Chondrocyte (in vitro differentiated cells): ENCODE results near the gene SH3PXD2A. TPM values are rescaled to one million over a fixed set of nuclear protein-coding genes. Genes with fewer than 3 reads are reported as not detected.
"Not testable (repeated sequence)": the region's sequence is repeated elsewhere in the genome, so short reads cannot be mapped to it uniquely, and the experiment has no call there.

Source experiments
- DNase-seq: peaks from one replicate; pipeline ENCODE4 v3.0.0; 2021; ENCODE audit warnings: mixed read lengths, low spot score
- H3K27ac Mint-ChIP-seq: one replicate; pipeline ENCODE4 v1.8.0; 2021; ENCODE audit warnings: mild to moderate bottlenecking, moderate library complexity, mixed read lengths; ENCODE audit not compliant: unreplicated experiment
- H3K27me3 Mint-ChIP-seq: 2 replicates; pipeline ENCODE4 v1.8.0; 2021; ENCODE audit warnings: low read depth, mixed read lengths
- H3K36me3 Mint-ChIP-seq: 2 replicates; pipeline ENCODE4 v1.8.0; 2021; ENCODE audit warnings: low read depth, mixed read lengths
- H3K4me1 Mint-ChIP-seq: 2 replicates; pipeline ENCODE4 v1.8.0; 2021; ENCODE audit warnings: low read depth, mild to moderate bottlenecking, mixed read lengths
- H3K4me3 Mint-ChIP-seq: one replicate; pipeline ENCODE4 v1.8.0; 2021; ENCODE audit warnings: mild to moderate bottlenecking, moderate library complexity, mixed read lengths; ENCODE audit not compliant: unreplicated experiment
- H3K9me3 Mint-ChIP-seq: 2 replicates; pipeline ENCODE4 v1.8.0; 2021; ENCODE audit warnings: low read depth, mixed read lengths
- CTCF ChIP-seq: fragments of 200-600 bp; sonication (generic); IDR thresholded peaks from 2 replicates; pipeline ENCODE4 v1.5.0; 2021; ENCODE audit warnings: antibody characterized with exemption, mild to moderate bottlenecking, moderate library complexity
- total RNA-seq: library from RNA; stranded (reverse); gene quantifications from 3 replicates; pipeline ENCODE4 v1.2.1, GENCODE V29; 2021

SH3PXD2A gene
- total RNA-seq, 1 donor from 2014 or later: 46.0 TPM

GRCh38 chr10:103633846-103634245 lies 221.5 kb downstream of the SH3PXD2A start:
- Mint-ChIP-seq H3K27ac (no peak overlapping the region), H3K36me3 (peaks cover 4% of the 10 kb centered on the region), H3K27me3 (no peaks in the 10 kb centered on the region), H3K9me3 (no peaks in the 10 kb centered on the region), H3K4me1 (peaks cover 31% of the 10 kb centered on the region), H3K4me3 (no peak overlapping the region)
- no peak for DNase-seq
- no peak for TF ChIP-seq CTCF

DNA sequence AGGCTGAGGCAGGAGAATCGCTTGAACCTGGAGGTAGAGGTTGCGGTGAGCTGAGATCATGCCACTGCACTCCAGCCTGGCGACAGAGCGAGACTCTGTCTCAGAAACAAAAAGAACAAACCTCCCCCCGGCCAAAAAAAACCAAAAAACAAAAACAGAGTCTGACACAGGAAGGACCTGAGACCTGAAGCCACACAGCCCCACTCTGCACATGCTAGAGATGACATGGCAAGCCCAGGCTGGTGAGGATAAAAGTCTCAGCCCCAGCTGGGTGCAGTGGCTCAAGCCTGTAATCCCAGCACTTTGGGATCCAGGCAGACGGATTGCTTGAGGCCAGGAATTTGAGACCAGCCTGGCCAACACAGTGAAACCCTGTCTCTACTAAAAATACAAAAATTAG lies 222.5 kb downstream of the SH3PXD2A start:
- not testable (repeated sequence) for H3K27me3 Mint-ChIP-seq, H3K4me3 Mint-ChIP-seq, H3K27ac Mint-ChIP-seq, H3K9me3 Mint-ChIP-seq, DNase-seq, H3K36me3 Mint-ChIP-seq
- peaks cover 22% of the 10 kb centered on the region for H3K4me1 Mint-ChIP-seq

DNA sequence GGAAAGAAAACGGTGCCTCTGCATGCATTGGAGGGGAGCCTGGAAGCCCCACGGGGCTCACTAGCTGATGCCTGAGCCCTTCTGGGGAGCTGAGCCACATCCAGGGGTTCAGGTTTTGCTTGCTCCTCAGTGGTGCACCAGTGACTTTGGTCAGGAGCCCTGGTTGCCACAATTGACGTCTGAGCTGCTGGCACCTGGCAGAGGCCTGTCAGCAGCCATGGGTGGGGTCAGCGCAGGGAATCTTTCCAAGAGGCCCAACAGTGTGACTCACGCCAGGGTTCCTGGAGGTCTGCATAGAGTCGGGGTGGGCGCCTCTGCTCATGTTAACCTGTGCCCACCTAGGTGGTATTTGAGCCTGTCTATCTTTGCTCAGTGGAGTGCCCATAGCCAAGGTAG lies 223.1 kb downstream of the SH3PXD2A start:
- Mint-ChIP-seq H3K27ac (no peak overlapping the region), H3K4me3 (no peak overlapping the region), H3K36me3 (peaks cover 8% of the 10 kb centered on the region), H3K4me1 (peaks cover 15% of the 10 kb centered on the region), H3K27me3 (no peaks in the 10 kb centered on the region), H3K9me3 (no peaks in the 10 kb centered on the region)
- no peak for TF ChIP-seq CTCF
- no peak for DNase-seq

DNA sequence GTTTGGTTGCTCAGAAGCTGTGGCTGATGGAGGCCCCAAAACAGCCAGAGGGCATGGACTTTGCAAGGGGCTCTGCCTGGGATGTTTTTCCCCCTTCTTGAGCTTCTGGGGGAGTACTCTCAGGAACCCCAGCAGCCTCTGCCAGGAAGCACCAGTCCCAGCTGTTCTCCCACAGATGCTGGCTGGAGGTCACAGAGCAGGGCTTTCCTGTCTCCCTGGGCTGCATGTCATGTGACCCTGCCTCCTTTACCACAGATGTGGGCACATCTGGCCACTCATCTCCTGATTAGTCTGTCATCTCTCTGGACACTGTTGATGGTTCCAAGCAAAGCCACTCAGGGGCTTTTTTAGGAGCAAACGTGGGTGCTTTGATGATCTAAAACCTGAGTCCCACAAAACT lies 225.2 kb downstream of the SH3PXD2A start:
- Mint-ChIP-seq H3K36me3 (peaks cover 12% of the 10 kb centered on the region), H3K9me3 (no peaks in the 10 kb centered on the region), H3K27me3 (no peaks in the 10 kb centered on the region), H3K4me3 (no peak overlapping the region), H3K27ac (no peak overlapping the region), H3K4me1 (peaks cover 5% of the 10 kb centered on the region)
- no peak for TF ChIP-seq CTCF
- DNase-seq: no peak

- Mint-ChIP-seq H3K4me3 (no peak overlapping the region), H3K36me3 (peaks cover 15% of the 10 kb centered on the region), H3K4me1 (peaks cover 5% of the 10 kb centered on the region), H3K27ac (no peak overlapping the region), H3K27me3 (no peaks in the 10 kb centered on the region), H3K9me3 (no peaks in the 10 kb centered on the region)
- no peak for DNase-seq
- TF ChIP-seq CTCF: no peak
Observed at GRCh38 chr10:103629581-103629980, 225.8 kb downstream of the SH3PXD2A start.

DNA sequence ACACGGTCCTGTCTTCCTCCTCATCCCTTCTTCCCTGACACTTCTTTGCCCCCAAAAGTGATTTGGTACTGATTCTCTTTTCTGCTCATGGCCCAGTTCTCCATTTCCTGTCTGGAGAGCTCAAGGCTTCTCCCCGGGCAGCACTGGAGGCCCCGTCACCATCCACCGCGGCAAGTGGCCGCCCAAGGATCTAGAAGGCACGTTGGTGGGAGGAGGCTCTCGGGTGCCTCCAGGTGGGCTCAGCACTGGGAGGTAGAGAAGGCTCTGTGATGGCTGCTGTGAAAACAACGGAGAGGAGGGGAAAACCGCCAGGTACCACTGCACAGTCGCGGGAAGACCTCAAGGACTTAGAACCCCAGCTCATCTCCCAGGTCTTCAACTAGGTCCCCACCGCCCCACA lies 227.5 kb downstream of the SH3PXD2A start:
- no peak for DNase-seq
- Mint-ChIP-seq H3K27ac (no peak overlapping the region), H3K9me3 (no peaks in the 10 kb centered on the region)

More for the DNA sequence above, 227.5 kb downstream of the SH3PXD2A start:
- H3K4me3 Mint-ChIP-seq: no peak overlapping the region
- no peak for TF ChIP-seq CTCF
- no peaks in the 10 kb centered on the region for H3K27me3 Mint-ChIP-seq
- H3K4me1 Mint-ChIP-seq: peaks cover 5% of the 10 kb centered on the region
- H3K36me3 Mint-ChIP-seq: peaks cover 14% of the 10 kb centered on the region
